ENCODE data around the gene LOXHD1. TPM values are rescaled to one million over a fixed set of nuclear protein-coding genes. Genes with fewer than 3 reads are reported as not detected.

LOXHD1 gene
- total RNA-seq, 1 donor from 2014 or later: 3.4 TPM

- DNase-seq: no peak
Measured at GRCh38 chr18:46575851-46576250, 81.2 kb downstream of the LOXHD1 start.

GRCh38 chr18:46574743-46575115 lies 82.3 kb downstream of the LOXHD1 start:
- DNase-seq: no peak

GRCh38 chr18:46574000-46574742 lies 82.8 kb downstream of the LOXHD1 start:
- DNase-seq: peak; percentile 9

- no peak for DNase-seq
Measured at GRCh38 chr18:46573156-46573555, 83.9 kb downstream of the LOXHD1 start.

- no peak for DNase-seq
Measured at GRCh38 chr18:46571756-46572155, 85.3 kb downstream of the LOXHD1 start.

GRCh38 chr18:46570666-46571065 lies 86.4 kb downstream of the LOXHD1 start:
- DNase-seq: no peak

GRCh38 chr18:46570134-46570533 lies 86.9 kb downstream of the LOXHD1 start:
- DNase-seq: no peak

- DNase-seq: no peak
Measured at GRCh38 chr18:46569211-46569610, 87.8 kb downstream of the LOXHD1 start.

GRCh38 chr18:46567196-46567595 lies 89.8 kb downstream of the LOXHD1 start:
- DNase-seq: peak; percentile 2

GRCh38 chr18:46566111-46566510 lies 90.9 kb downstream of the LOXHD1 start:
- DNase-seq: no peak

GRCh38 chr18:46565256-46565655 lies 91.8 kb downstream of the LOXHD1 start:
- DNase-seq: no peak

- no peak for DNase-seq
Measured at GRCh38 chr18:46563317-46563716, 93.7 kb downstream of the LOXHD1 start.

- no peak for DNase-seq
Measured at GRCh38 chr18:46562674-46563192, 94.3 kb downstream of the LOXHD1 start.

GRCh38 chr18:46560671-46561045 lies 96.4 kb downstream of the LOXHD1 start:
- no peak for DNase-seq

- no peak for DNase-seq
Measured at GRCh38 chr18:46559946-46560670, 96.9 kb downstream of the LOXHD1 start.

- DNase-seq: no peak
Measured at GRCh38 chr18:46559296-46559695, 97.7 kb downstream of the LOXHD1 start.

GRCh38 chr18:46556590-46557206 lies 100.3 kb downstream of the LOXHD1 start:
- DNase-seq: no peak

- DNase-seq: peak; percentile 23
Measured at GRCh38 chr18:46555724-46556123, 101.3 kb downstream of the LOXHD1 start.

GRCh38 chr18:46555213-46555612 lies 101.8 kb downstream of the LOXHD1 start:
- DNase-seq: peak; percentile 1

- no peak for DNase-seq
Measured at GRCh38 chr18:46554406-46555080, 102.5 kb downstream of the LOXHD1 start.

GRCh38 chr18:46550609-46551008 lies 106.4 kb downstream of the LOXHD1 start:
- no peak for DNase-seq

GRCh38 chr18:46547520-46547919 lies 109.5 kb downstream of the LOXHD1 start:
- no peak for DNase-seq

Data from tongue (tissue), 2 donors.